ENCODE measurements around the gene CNNM4. TPM values are rescaled to one million over a fixed set of nuclear protein-coding genes. Genes with fewer than 3 reads are reported as not detected.
A peak's percentile ranks its signal among the peaks of the same experiment; 100 is the strongest.
"Not testable (repeated sequence)": the region's sequence is repeated elsewhere in the genome, so short reads cannot be mapped to it uniquely, and the experiment has no call there.

CNNM4 gene
- polyA plus RNA-seq, 6 donors from 2014 or later: 3.3 to 9.4 (median 6.3) TPM; not detected in 1

GRCh38 chr2:96788442-96789244, 27.9 kb downstream of the CNNM4 start:
- ATAC-seq (ENCODE audit: low read depth in 2 of 2) (no peak), DNase-seq (no peak)
- peaks cover 7 to 16% (median 14%) of the 10 kb centered on the region in 3 donors for H3K4me1 Mint-ChIP-seq
- H3K27me3 Mint-ChIP-seq: no peaks in the 10 kb centered on the region
- no peaks in the 10 kb centered on the region for H3K9me3 Mint-ChIP-seq
- no peaks in the 10 kb centered on the region for H3K36me3 Mint-ChIP-seq
- H3K27ac Mint-ChIP-seq: no peak overlapping the region
- no peak overlapping the region for H3K4me3 Mint-ChIP-seq

GRCh38 chr2:96789245-96789617, 28.5 kb downstream of the CNNM4 start:
- Mint-ChIP-seq H3K9me3 (no peaks in the 10 kb centered on the region), H3K36me3 (no peaks in the 10 kb centered on the region), H3K4me1 (peaks cover 7 to 18% (median 11%) of the 10 kb centered on the region in 3 donors), H3K4me3 (no peak overlapping the region), H3K27ac (no peak overlapping the region), H3K27me3 (no peaks in the 10 kb centered on the region)
- ATAC-seq (ENCODE audit: low read depth in 2 of 2) (no peak), DNase-seq (no peak)

- H3K4me3 Mint-ChIP-seq: no peak overlapping the region
- no peaks in the 10 kb centered on the region for H3K27me3 Mint-ChIP-seq
- no peak for ATAC-seq (ENCODE audit: low read depth in 2 of 2)
- H3K4me1 Mint-ChIP-seq: peaks cover 7 to 18% (median 7%) of the 10 kb centered on the region in 3 donors
- H3K27ac Mint-ChIP-seq: peak overlapping the region in 5 of 6 donors; percentile 16 to 80 (median 49)
- H3K36me3 Mint-ChIP-seq: no peaks in the 10 kb centered on the region
- H3K9me3 Mint-ChIP-seq: no peaks in the 10 kb centered on the region
- DNase-seq: no peak
Observed at GRCh38 chr2:96792772-96793749, 32.4 kb downstream of the CNNM4 start.

- ATAC-seq (ENCODE audit: low read depth in 2 of 2) (no peak), DNase-seq (no peak)
- no peaks in the 10 kb centered on the region for H3K9me3 Mint-ChIP-seq
- H3K27ac Mint-ChIP-seq: peak overlapping the region in 2 of 6 donors; percentile 39 to 69
- no peaks in the 10 kb centered on the region for H3K27me3 Mint-ChIP-seq
- peaks cover 0 to 8% of the 10 kb centered on the region in 2 donors for H3K36me3 Mint-ChIP-seq
- peaks cover 5 to 14% (median 5%) of the 10 kb centered on the region in 3 donors for H3K4me1 Mint-ChIP-seq
- H3K4me3 Mint-ChIP-seq: no peak overlapping the region
Observed at GRCh38 chr2:96795076-96795475, 34.4 kb downstream of the CNNM4 start.

- peaks cover 5 to 14% (median 5%) of the 10 kb centered on the region in 3 donors for H3K4me1 Mint-ChIP-seq
- ATAC-seq (ENCODE audit: low read depth in 2 of 2); H3K9me3 Mint-ChIP-seq; H3K27ac Mint-ChIP-seq; H3K27me3 Mint-ChIP-seq; DNase-seq; H3K36me3 Mint-ChIP-seq: not testable (repeated sequence)
- peak overlapping the region in 1 of 8 donors; percentile 25 for H3K4me3 Mint-ChIP-seq
Observed at GRCh38 chr2:96796497-96796896, 35.8 kb downstream of the CNNM4 start.

- Mint-ChIP-seq H3K27ac (no peak overlapping the region), H3K4me3 (no peak overlapping the region), H3K36me3 (peaks cover 0 to 8% of the 10 kb centered on the region in 2 donors), H3K4me1 (peaks cover 5 to 14% (median 5%) of the 10 kb centered on the region in 3 donors), H3K27me3 (no peaks in the 10 kb centered on the region), H3K9me3 (no peaks in the 10 kb centered on the region)
- no peak for ATAC-seq (ENCODE audit: low read depth in 2 of 2)
- DNase-seq: no peak
Observed at GRCh38 chr2:96797066-96797625, 36.4 kb downstream of the CNNM4 start.

GRCh38 chr2:96798733-96799622, 38.3 kb downstream of the CNNM4 start:
- Mint-ChIP-seq H3K27me3 (no peaks in the 10 kb centered on the region), H3K4me3 (peak overlapping the region in 1 of 8 donors; percentile 29), H3K27ac (peak overlapping the region in 3 of 6 donors; percentile 7 to 56 (median 52)), H3K4me1 (no peaks in the 10 kb centered on the region), H3K9me3 (no peaks in the 10 kb centered on the region), H3K36me3 (peaks cover 0 to 8% of the 10 kb centered on the region in 2 donors)
- no peak for DNase-seq
- no peak for ATAC-seq (ENCODE audit: low read depth in 2 of 2)

GRCh38 chr2:96799623-96799935, 38.9 kb downstream of the CNNM4 start:
- DNase-seq (no peak), ATAC-seq (ENCODE audit: low read depth in 2 of 2) (no peak)
- Mint-ChIP-seq H3K9me3 (no peaks in the 10 kb centered on the region), H3K36me3 (peaks cover 0 to 8% of the 10 kb centered on the region in 2 donors), H3K27me3 (no peaks in the 10 kb centered on the region), H3K4me1 (no peaks in the 10 kb centered on the region), H3K4me3 (peak overlapping the region in 1 of 8 donors; percentile 29), H3K27ac (no peak overlapping the region)

GRCh38 chr2:96800061-96801004, 39.6 kb downstream of the CNNM4 start:
- DNase-seq (no peak), ATAC-seq (ENCODE audit: low read depth in 2 of 2) (peak; percentile 30 to 42)
- Mint-ChIP-seq H3K4me3 (peak overlapping the region in 1 of 8 donors; percentile 35), H3K27me3 (no peaks in the 10 kb centered on the region), H3K36me3 (peaks cover 0 to 8% of the 10 kb centered on the region in 2 donors), H3K4me1 (no peaks in the 10 kb centered on the region), H3K9me3 (no peaks in the 10 kb centered on the region), H3K27ac (no peak overlapping the region)

- Mint-ChIP-seq H3K4me1 (peaks cover 1 to 2% (median 2%) of the 10 kb centered on the region in 3 donors), H3K27me3 (no peaks in the 10 kb centered on the region), H3K36me3 (peaks cover 0 to 8% of the 10 kb centered on the region in 2 donors), H3K9me3 (no peaks in the 10 kb centered on the region), H3K4me3 (no peak overlapping the region), H3K27ac (no peak overlapping the region)
- ATAC-seq (ENCODE audit: low read depth in 2 of 2) (peak; percentile 91 to 94), DNase-seq (peak; percentile 63)
Observed at GRCh38 chr2:96801005-96801785, 40.5 kb downstream of the CNNM4 start.

Data from naive B cell (primary cell).